Lower leg skin (tissue), 4 donors: ENCODE data around the gene PSMD13. TPM values are rescaled to one million over a fixed set of nuclear protein-coding genes. Genes with fewer than 3 reads are reported as not detected.

Source experiments
- DNase-seq, 2 donors: peaks; one replicate each; pipeline ENCODE4 v3.0.0-alpha.2; 2019; ENCODE audit warnings: low spot score in 2 of 2
- H3K4me3 ChIP-seq: fragments of 200-600 bp; sonication (generic); 2 replicates; pipeline ENCODE4 v1.5.1; 2017; ENCODE audit warnings: mild to moderate bottlenecking, low read depth; ENCODE audit not compliant: poor library complexity, severe bottlenecking
- CTCF ChIP-seq, 3 donors: fragments of 450-650 bp; IDR thresholded peaks; one replicate each; pipeline ENCODE4 v1.5.1; 2016; ENCODE audit warnings: antibody characterized with exemption in 3 of 3, mild to moderate bottlenecking in 3 of 3, moderate library complexity in 2 of 3
- POLR2A ChIP-seq, 2 donors: fragments of 450-650 bp; IDR thresholded peaks; one replicate each; pipeline ENCODE4 v1.6.1; 2016 to 2017; ENCODE audit warnings: antibody characterized with exemption in 2 of 2, mild to moderate bottlenecking in 1 of 2, moderate library complexity in 1 of 2
- WGBS, 2 donors: methylation state at CpG; one replicate each; pipeline ENCODE4 v1.1.5; 2018; 5-methylcytosine and 5-hydroxymethylcytosine counted together
- intact Hi-C: fragments of 100-400 bp; cut with DNase I; formaldehyde crosslinking; loops from one replicate; pipeline ENCODE4 v1.15.0; 2023; ENCODE audit warnings: low total_unique reads
- total RNA-seq, 4 donors: library from RNA; depleted of rRNA; stranded (reverse); fragments of >200 nt; gene quantifications; one replicate each; pipeline ENCODE4 v1.1.0, GENCODE V29; 2016

The PSMD13 gene
- total RNA-seq, 4 donors from 2014 or later, result 65.1 to 115 (median 90.8) TPM

- 0% methylated on average over 25 to 27 of the region's 27 CpGs for WGBS, 2 donors
- DNase-seq, result peak in 1 of 2 donors; percentile 46
- intact Hi-C loops, result no loop called here
Measured at GRCh38 chr11:207863-208180, 29.0 kb upstream of the PSMD13 start.

GRCh38 chr11:208181-208916 lies 28.4 kb upstream of the PSMD13 start:
- DNase-seq, result peak; percentile 63 to 96
- 0% methylated on average over 47 of the region's 57 CpGs for WGBS, 2 donors
- TF ChIP-seq CTCF (IDR thresholded peaks at IDR 0.05) (no peak), POLR2A (IDR thresholded peaks at IDR 0.05) (peak in 1 of 2 donors; percentile 65)
- intact Hi-C loops, result no loop called here
- H3K4me3 ChIP-seq, result peak overlapping the region; percentile 78

More at GRCh38 chr11:207863-208180, 29.0 kb upstream of the PSMD13 start:
- no peak for TF ChIP-seq CTCF (IDR thresholded peaks at IDR 0.05)
- TF ChIP-seq POLR2A (IDR thresholded peaks at IDR 0.05), result no peak
- H3K4me3 ChIP-seq, result peak overlapping the region; percentile 78

- intact Hi-C loops, result loop anchor here (1.0 kb wide), 1 partner anchor 33 kb away; no protein-coding TSS in a partner anchor
- DNase-seq, result no peak
- H3K4me3 ChIP-seq, result peak overlapping the region; percentile 78
- TF ChIP-seq POLR2A (IDR thresholded peaks at IDR 0.05) (no peak), CTCF (IDR thresholded peaks at IDR 0.05) (no peak)
- 0 to 1% methylated on average over 23 to 25 of the region's 26 CpGs for WGBS, 2 donors
Measured at GRCh38 chr11:208917-209260, 27.9 kb upstream of the PSMD13 start.

- TF ChIP-seq POLR2A (IDR thresholded peaks at IDR 0.05) (no peak), CTCF (IDR thresholded peaks at IDR 0.05) (no peak)
- WGBS, 2 donors, result 41 to 45% methylated on average over 25 to 29 of the region's 29 CpGs
- peak overlapping the region; percentile 78 for H3K4me3 ChIP-seq
- peak in 1 of 2 donors; percentile 87 for DNase-seq
- intact Hi-C loops, result loop anchor here (1.0 kb wide), 1 partner anchor 33 kb away; no protein-coding TSS in a partner anchor
Measured at GRCh38 chr11:209275-210121, 27.3 kb upstream of the PSMD13 start.

- TF ChIP-seq POLR2A (IDR thresholded peaks at IDR 0.05), result no peak
- no peak for TF ChIP-seq CTCF (IDR thresholded peaks at IDR 0.05)
- 81 to 82% methylated on average over 7 to 9 of the region's 9 CpGs for WGBS, 2 donors
- intact Hi-C loops, result no loop called here
- no peak overlapping the region for H3K4me3 ChIP-seq
- peak in 1 of 2 donors; percentile 74 for DNase-seq
Measured at GRCh38 chr11:210122-210802, 26.5 kb upstream of the PSMD13 start.
